Memory B cell (primary cell): ENCODE results near the gene HESX1.

Experiments
- ATAC-seq: fragments of 150-1000 bp; cut with Tn5 transposase; 2 replicates; pipeline ENCODE4 v1.10.0; 2021; ENCODE audit warnings: low read depth, mild to moderate bottlenecking, moderate library complexity
- DNase-seq, 2 donors: peaks; one replicate each; pipeline ENCODE4 v3.0.0; 2022; ENCODE audit warnings: low spot score in 2 of 2
- H3K27ac Mint-ChIP-seq: one replicate; pipeline ENCODE4 v1.8.0; 2022; ENCODE audit warnings: mild to moderate bottlenecking, moderate library complexity, mixed read lengths
- H3K27me3 Mint-ChIP-seq: one replicate; pipeline ENCODE4 v1.8.0; 2022; ENCODE audit warnings: mixed read lengths
- H3K36me3 Mint-ChIP-seq: one replicate; pipeline ENCODE4 v1.8.0; 2022; ENCODE audit warnings: mild to moderate bottlenecking, mixed read lengths
- H3K4me1 Mint-ChIP-seq: one replicate; pipeline ENCODE4 v1.8.0; 2022; ENCODE audit warnings: mixed read lengths
- H3K4me3 Mint-ChIP-seq: one replicate; pipeline ENCODE4 v1.8.0; 2022; ENCODE audit warnings: mild to moderate bottlenecking, moderate library complexity, mixed read lengths
- H3K9me3 Mint-ChIP-seq: one replicate; pipeline ENCODE4 v1.8.0; 2022; ENCODE audit warnings: mixed read lengths

Gene HESX1

DNA sequence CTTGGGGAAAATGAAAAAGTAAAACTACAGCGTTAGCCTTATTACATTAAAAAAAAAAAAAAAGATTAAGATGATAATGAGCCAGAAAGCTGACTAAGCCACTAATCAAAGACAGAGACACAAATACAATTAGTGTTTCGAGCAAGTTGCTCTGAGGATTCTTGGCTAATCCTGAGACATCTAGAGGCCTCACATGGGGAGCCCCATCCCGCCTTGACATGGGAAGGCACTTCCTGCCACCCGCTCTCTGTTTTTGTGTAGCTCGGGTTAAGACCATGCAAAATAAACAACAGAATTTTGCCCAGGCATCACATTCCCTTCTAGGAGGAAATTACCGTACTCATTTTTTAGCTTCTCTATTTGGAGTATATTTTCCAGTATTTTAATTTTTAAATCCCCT is 15.3 kb downstream of the HESX1 start:
- H3K4me1 Mint-ChIP-seq = no peaks in the 10 kb centered on the region
- H3K27me3 Mint-ChIP-seq = peaks cover 8% of the 10 kb centered on the region
- DNase-seq (no peak), ATAC-seq (no peak)
- H3K4me3 Mint-ChIP-seq = no peak overlapping the region
- no peak overlapping the region for H3K27ac Mint-ChIP-seq
- no peaks in the 10 kb centered on the region for H3K9me3 Mint-ChIP-seq
- no peaks in the 10 kb centered on the region for H3K36me3 Mint-ChIP-seq

- Mint-ChIP-seq H3K27me3 (peaks cover 7% of the 10 kb centered on the region), H3K27ac (no peak overlapping the region), H3K4me3 (no peak overlapping the region), H3K9me3 (no peaks in the 10 kb centered on the region), H3K4me1 (no peaks in the 10 kb centered on the region), H3K36me3 (no peaks in the 10 kb centered on the region)
- DNase-seq (no peak), ATAC-seq (peak; percentile 56)
Measured at GRCh38 chr3:57179580-57180410, 20.0 kb downstream of the HESX1 start.

GRCh38 chr3:57176045-57176444 is 23.7 kb downstream of the HESX1 start:
- DNase-seq (no peak), ATAC-seq (no peak)
- H3K27ac Mint-ChIP-seq = no peak overlapping the region
- H3K4me1 Mint-ChIP-seq = no peaks in the 10 kb centered on the region
- H3K9me3 Mint-ChIP-seq = no peaks in the 10 kb centered on the region
- H3K4me3 Mint-ChIP-seq = no peak overlapping the region
- H3K36me3 Mint-ChIP-seq = no peaks in the 10 kb centered on the region
- H3K27me3 Mint-ChIP-seq = peaks cover 5% of the 10 kb centered on the region

GRCh38 chr3:57173687-57174086 is 26.1 kb downstream of the HESX1 start:
- peaks cover 3% of the 10 kb centered on the region for H3K4me1 Mint-ChIP-seq
- peaks cover 6% of the 10 kb centered on the region for H3K27me3 Mint-ChIP-seq
- H3K4me3 Mint-ChIP-seq = no peak overlapping the region
- no peaks in the 10 kb centered on the region for H3K9me3 Mint-ChIP-seq
- no peak for ATAC-seq
- no peak for DNase-seq
- no peak overlapping the region for H3K27ac Mint-ChIP-seq
- H3K36me3 Mint-ChIP-seq = no peaks in the 10 kb centered on the region

GRCh38 chr3:57170946-57171345 is 28.8 kb downstream of the HESX1 start:
- Mint-ChIP-seq H3K27me3 (peaks cover 20% of the 10 kb centered on the region), H3K9me3 (no peaks in the 10 kb centered on the region), H3K36me3 (no peaks in the 10 kb centered on the region), H3K27ac (no peak overlapping the region), H3K4me1 (peaks cover 5% of the 10 kb centered on the region), H3K4me3 (no peak overlapping the region)
- ATAC-seq (no peak), DNase-seq (no peak)

GRCh38 chr3:57169872-57170623 is 29.7 kb downstream of the HESX1 start:
- peaks cover 26% of the 10 kb centered on the region for H3K27me3 Mint-ChIP-seq

DNA sequence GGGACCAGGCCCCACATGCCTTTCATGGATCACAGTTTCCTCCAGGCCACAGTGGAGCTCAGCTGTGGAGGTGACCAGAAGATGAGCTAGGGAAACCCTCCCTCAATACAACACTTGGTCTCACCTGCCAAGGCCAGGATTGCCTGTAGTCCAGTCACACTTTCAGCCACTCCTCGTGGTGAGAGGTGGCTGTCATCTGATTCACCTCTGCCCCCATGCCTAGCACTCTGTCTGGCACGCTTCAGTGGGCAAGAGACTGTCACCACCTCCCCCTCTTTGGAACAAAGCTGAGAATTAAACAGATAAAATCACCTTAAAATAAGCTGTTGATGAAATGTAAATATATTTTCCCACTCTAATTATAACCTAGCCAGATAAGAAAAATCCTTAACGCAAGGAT is 30.7 kb downstream of the HESX1 start:
- Mint-ChIP-seq H3K27ac (no peak overlapping the region), H3K9me3 (no peaks in the 10 kb centered on the region), H3K4me3 (peak overlapping the region; percentile 15), H3K36me3 (no peaks in the 10 kb centered on the region), H3K27me3 (peaks cover 27% of the 10 kb centered on the region), H3K4me1 (peaks cover 12% of the 10 kb centered on the region)
- ATAC-seq (no peak), DNase-seq (no peak)

More at GRCh38 chr3:57169872-57170623, 29.7 kb downstream of the HESX1 start:
- ATAC-seq = peak; percentile 85
- DNase-seq = peak; percentile 66 to 81
- Mint-ChIP-seq H3K4me3 (peak overlapping the region; percentile 47), H3K27ac (no peak overlapping the region), H3K9me3 (no peaks in the 10 kb centered on the region), H3K4me1 (peaks cover 7% of the 10 kb centered on the region), H3K36me3 (no peaks in the 10 kb centered on the region)

DNA sequence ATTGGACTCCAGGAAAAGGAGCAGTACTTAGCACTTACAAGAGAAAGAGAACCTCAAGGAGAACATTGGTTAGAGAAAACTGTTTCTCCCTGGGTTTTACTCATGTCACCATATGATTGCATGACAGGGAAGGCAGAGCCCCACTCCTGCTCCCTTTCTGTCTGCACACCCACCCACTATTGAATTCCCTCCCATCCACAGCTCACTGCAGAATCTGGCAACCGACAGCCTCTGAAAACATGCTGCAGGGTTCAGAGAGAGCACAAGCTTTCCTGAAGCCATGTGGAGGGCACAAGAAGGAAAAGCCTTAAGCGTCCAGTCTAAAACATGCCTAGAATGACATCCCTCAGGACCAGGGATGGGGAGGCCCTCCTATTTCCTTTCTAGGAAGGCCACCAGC is 31.6 kb downstream of the HESX1 start:
- no peak overlapping the region for H3K4me3 Mint-ChIP-seq
- H3K27me3 Mint-ChIP-seq = peaks cover 27% of the 10 kb centered on the region
- ATAC-seq = no peak
- H3K36me3 Mint-ChIP-seq = no peaks in the 10 kb centered on the region
- DNase-seq = no peak
- peaks cover 13% of the 10 kb centered on the region for H3K4me1 Mint-ChIP-seq
- H3K9me3 Mint-ChIP-seq = no peaks in the 10 kb centered on the region
- H3K27ac Mint-ChIP-seq = no peak overlapping the region

- Mint-ChIP-seq H3K4me3 (no peak overlapping the region), H3K4me1 (peaks cover 13% of the 10 kb centered on the region), H3K27me3 (peaks cover 35% of the 10 kb centered on the region), H3K36me3 (no peaks in the 10 kb centered on the region), H3K27ac (peak overlapping the region; percentile 9), H3K9me3 (no peaks in the 10 kb centered on the region)
- DNase-seq (no peak), ATAC-seq (no peak)
Measured at GRCh38 chr3:57166660-57167059, 33.1 kb downstream of the HESX1 start.

DNA sequence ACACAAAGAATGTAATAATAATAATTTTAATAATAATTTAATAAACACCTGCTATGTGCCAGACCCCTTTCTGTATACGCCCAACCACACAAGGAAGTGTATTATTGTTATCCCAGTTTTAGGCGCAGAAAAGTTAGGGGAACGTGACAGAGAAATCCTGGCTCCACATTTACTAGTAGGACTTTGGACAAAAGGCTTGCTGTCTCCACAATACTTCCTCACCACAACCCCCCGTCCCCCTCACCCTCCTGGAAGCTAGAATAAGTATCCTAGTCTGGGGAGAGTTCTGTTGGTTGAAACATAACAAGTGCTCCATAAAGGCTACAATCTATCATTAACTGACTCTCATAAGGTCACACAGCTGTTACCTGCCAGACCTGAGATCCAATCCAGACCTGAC is 34.1 kb downstream of the HESX1 start:
- H3K9me3 Mint-ChIP-seq = no peaks in the 10 kb centered on the region
- ATAC-seq = no peak
- H3K4me1 Mint-ChIP-seq = peaks cover 13% of the 10 kb centered on the region

DNA sequence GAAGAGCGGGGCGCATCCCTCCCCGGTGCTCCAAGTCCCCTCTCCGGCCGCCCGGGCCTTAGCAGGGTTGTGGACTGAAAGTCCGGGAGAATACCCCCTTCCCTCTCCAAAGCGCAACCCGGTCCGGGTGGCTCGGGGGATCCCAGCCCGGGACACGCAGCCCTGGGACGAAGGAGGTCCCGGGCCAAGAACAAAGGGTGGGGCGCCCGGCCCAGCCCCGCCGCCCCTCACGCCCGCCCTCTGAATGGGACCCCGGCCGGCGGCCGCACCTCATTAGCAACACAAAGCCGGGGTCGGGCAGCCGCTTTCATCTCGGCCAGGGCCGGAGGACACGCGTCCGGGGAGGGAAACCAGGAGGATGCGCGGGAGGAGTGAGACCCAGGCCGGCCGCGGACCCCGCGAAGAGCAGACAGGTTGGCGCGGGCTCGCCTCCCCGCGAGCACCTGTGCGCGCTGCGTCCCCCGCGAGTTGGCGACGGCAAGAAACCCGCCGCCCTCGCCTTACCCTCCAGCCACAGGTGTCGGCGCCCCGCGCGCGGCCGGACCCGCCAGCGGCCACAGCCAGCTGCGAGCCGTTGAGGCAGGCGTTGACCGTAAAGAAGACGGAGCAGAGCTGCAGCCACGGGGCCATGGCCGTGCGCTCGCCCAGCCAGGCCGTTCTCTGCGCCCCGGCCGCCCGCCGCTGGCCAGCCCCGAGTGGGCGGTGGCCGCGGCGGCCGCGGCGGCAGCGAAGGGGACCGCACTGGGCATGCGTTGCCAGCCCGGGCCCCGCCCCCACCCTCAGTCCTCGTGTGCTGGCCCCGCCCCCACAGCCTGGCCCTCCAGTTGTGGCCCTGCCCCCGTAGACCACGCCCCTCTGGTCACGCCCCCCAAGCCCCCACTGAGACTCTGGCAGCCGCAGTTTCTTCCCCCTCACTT is 34.9 kb downstream of the HESX1 start, which contains the start of gene IL17RD:
TSS of gene IL17RD (minus strand) at position 697 of the 917 bp plus-strand sequence. CDS start at position 630, 67 bp downstream.
- no peak within 1 kb of the TSS for H3K27ac Mint-ChIP-seq
- DNase-seq (peak; percentile 29 to 37), ATAC-seq (peak; percentile 65)
- peak within 1 kb of the TSS; percentile 82 for H3K4me3 Mint-ChIP-seq
- no peaks in the 10 kb centered on the region for H3K9me3 Mint-ChIP-seq
- H3K4me1 Mint-ChIP-seq = peaks cover 10% of the 10 kb centered on the region
- peaks cover 32% of the 10 kb centered on the region for H3K27me3 Mint-ChIP-seq
- no peaks in the 10 kb centered on the region for H3K36me3 Mint-ChIP-seq

More for the DNA sequence above, 34.1 kb downstream of the HESX1 start:
- Mint-ChIP-seq H3K27me3 (peaks cover 32% of the 10 kb centered on the region), H3K27ac (no peak overlapping the region), H3K4me3 (peak overlapping the region; percentile 80), H3K36me3 (no peaks in the 10 kb centered on the region)
- DNase-seq = no peak

- no peak for DNase-seq
- Mint-ChIP-seq H3K4me1 (peaks cover 11% of the 10 kb centered on the region), H3K36me3 (no peaks in the 10 kb centered on the region), H3K9me3 (no peaks in the 10 kb centered on the region), H3K4me3 (peak overlapping the region; percentile 82), H3K27ac (no peak overlapping the region), H3K27me3 (peaks cover 32% of the 10 kb centered on the region)
- ATAC-seq = peak; percentile 28
Measured at GRCh38 chr3:57164217-57164656, 35.5 kb downstream of the HESX1 start.

DNA sequence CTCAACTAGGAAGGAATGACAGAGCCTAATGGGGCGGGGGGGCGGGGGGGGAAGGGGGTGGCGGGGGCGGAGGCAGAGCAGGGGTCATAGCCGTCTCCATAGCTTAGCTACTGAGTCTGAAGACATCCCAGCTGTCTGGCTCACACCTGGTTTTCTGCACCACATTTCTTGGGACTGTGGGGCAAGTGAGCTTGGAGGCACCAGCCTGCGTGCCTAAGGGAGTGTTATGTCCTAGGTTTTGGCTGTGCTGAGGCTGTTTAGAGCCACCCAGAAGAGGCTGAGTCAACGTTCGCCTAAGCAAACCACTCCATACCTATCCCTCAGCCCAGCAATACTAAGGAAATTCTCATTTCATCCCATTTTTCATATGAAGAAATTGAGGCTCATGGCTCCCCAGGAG is 36.0 kb downstream of the HESX1 start:
- Mint-ChIP-seq H3K27me3 (peaks cover 32% of the 10 kb centered on the region), H3K36me3 (no peaks in the 10 kb centered on the region)
- no peak for ATAC-seq

More for the DNA sequence above, 36.0 kb downstream of the HESX1 start:
- no peaks in the 10 kb centered on the region for H3K9me3 Mint-ChIP-seq
- H3K4me1 Mint-ChIP-seq = peaks cover 14% of the 10 kb centered on the region
- peak overlapping the region; percentile 35 for H3K4me3 Mint-ChIP-seq
- DNase-seq = no peak
- no peak overlapping the region for H3K27ac Mint-ChIP-seq
